Kasumi-1 (cell line): ENCODE measurements around the gene ZBTB3.
"Not testable (repeated sequence)": the region's sequence is repeated elsewhere in the genome, so short reads cannot be mapped to it uniquely, and the experiment has no call there.

Experiments used
- DNase-seq, 2 experiments: peaks; one replicate each; lab custom pipeline; 2025; lab: John Stamatoyannopoulos, UW

Gene ZBTB3

DNA sequence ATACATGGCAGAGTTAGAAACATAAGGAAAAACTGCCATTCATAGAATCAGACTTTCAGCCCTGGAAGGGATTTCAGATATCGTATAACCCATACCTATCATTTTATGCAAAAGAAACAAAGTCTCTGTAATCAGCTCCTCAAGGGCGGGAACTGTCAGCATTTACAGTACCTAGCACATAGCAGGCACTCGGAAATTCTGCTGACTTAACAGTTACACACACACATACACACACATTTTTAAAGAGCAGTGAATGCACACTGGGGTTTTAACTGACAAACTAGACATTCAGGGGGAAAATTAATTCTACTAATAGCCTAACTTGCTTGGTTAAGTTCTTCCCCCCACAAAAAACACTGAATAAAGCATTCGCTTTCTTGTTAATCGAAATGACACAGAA is 37.8 kb downstream of the ZBTB3 start:
- no peak for DNase-seq

DNA sequence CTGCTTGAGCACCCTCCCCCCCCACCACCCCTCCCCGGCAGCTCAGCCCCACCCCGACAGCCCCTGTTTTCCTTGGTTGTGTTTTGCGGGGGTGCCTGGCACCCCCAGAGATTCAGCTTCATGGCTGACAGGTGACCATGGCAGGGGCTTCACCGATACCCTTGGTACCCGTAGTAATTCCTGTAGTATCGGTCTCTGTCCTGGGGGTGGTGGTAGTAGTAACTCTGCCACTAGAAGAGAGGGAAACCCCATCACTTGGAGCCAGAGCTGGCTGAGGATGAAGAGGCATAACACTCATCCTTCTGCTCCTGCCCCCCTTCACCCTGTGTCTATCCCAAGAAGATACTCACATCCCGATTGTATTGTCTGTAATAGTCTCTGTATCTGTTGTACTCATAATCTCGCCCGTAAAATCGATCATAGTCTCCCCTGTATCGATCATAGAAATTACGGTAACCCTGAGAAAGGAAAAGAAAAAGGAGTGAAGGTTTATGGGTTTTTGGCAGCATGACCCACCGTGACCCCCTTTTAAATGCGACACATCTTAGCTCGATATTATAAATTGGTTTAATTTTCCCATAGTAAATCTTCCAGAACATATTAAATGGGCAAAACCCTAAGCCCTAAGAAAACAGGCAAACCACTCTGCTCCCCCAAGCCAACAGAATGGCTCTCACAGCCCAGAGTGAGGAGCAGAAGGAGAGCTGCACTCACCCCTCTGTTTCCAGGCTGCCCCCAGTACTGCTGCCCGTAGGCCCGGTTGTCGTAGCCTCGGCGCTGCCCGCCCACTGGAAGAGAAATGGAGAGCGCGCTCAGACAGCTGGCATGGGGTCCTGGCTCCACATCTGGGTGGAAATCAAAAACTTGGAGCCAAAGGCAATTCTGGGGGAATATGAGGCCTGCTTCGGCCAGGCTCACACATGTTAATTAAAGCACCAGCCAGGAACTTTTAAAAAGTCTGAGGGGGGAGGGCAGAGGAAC is 38.5 kb downstream of the ZBTB3 start:
- DNase-seq = no peak

DNA sequence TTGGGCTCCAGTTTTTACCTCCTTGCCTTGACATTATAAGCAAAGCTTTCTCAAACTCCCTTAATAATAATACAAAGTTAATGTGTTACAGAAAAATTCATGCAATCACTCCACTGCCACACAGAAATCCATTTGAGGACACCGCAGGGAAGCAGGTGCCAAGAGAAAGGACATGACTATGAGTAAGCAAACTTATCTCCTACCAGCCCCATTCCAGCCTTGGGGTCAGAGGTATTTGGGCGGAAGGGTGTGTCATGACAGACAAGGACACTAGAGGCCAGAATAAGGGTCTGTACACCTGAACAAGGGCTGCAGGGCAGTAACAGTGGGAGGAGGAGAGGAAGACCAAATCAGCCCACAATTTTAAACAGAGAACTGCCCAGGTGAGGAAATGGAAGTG is 40.6 kb downstream of the ZBTB3 start:
- no peak for DNase-seq

DNA sequence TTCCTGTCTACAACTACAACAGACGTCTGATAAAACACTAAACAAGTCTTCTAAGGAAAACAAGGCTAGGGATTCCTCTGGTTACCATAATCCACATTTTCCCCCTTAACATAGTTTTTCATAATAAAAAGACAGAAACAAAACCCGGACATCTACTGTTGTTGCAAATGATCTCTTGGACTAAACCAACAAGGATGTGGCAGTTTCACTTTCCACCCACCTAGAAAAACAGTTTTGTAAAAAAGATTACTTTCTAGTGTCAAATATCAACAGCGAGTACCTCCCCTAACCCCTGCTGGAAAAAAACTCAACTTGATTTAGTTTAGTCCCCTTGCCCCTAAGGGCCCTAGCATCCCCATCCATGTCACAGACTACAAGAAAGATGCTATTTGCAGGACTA is 41.1 kb downstream of the ZBTB3 start:
- no peak for DNase-seq

DNA sequence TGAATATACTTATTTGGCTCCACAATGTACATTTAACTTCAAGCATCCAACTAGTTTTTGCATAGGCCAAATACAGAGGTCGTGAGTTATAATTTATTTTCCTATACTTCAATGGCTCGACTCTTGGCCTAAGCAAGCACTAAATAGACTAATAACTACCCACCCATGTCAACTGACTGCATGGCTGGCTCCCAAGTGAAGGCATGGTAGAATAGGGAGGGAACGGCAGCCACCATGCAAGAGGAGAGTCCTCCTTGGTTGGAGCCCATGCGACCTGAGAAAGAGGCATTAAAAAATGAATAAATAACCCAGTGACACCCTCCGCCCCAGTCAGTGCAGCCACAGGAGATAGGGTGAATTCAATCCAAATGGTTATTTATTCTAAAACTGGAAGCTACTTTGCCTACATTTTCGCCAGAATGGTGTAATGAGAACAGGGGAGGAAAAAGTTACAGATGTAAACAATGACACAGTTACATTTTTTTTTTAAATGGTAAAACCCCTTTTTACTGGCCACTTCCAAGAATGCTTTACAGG is 41.6 kb downstream of the ZBTB3 start:
- no peak for DNase-seq

DNA sequence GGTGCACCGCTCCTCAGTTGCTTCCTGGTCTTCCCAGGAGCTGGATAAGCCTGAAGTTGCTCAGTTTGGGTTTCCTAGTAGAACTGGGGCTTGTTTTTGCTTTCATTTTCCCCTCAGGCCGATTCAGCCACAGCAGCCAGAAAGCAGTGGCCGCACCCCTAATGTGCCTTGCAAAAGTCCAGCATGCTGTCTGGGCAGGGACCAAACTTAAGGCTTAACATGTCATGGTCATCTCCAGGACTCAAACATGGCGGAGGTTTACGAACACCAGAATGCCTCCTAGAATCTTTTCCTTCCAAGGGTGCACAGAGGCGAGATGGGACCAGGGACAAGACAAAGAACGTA is 44.0 kb downstream of the ZBTB3 start:
- DNase-seq = no peak

DNA sequence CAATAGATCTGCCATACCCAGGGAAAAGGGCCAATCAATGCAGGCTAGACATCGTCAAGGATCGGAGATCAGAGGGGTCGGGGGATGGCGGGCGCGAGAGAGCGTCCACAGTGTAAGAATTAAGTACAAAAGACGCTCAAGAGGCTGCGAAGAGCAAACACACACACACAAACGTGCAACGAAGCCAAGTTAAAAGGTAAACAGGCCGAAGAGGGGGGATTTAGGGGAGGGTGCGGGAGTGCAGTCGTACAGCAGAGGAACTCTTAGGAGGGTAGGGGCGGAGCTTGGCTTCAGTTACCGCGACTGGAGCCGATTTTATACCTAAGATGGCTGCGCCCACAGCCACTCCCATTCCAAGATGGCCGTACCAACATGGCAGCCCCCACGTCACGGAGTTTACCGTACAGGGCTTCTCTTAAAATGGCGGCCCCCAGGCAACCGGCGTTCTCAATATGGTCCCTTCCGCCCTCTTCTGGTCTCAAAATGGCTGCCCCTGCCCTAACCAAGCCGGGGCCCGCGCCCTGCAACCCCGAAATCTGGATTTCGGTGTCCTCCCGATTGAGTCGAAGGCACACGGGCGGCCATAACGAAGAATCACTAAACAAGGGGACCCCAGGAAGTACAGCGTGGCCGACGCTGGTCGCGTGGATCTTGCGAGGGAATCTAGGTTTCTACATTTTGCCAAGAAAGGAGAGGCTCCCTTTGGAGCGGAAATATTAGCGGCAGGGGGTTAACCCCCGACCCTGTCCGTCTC is 44.5 kb downstream of the ZBTB3 start:
- no peak for DNase-seq

DNA sequence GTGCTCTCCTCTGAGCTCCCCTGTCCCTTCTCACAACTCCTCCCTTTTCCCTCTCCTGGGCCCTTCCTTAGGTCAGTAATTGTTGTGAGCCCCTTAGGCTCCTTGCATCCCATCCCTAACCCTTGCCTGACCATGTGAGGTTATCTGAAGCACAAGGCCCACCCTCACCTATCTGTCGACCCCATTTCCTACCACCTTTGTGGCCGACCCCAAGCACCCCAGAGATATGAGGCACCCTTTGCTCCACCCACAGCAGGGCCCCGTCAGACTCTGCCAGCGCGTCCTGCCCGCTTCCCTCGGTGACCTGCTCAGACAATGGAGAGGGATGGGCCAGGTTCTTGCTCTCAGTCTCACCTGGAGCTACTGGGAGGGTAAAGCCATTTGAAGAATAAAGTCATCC is 45.2 kb downstream of the ZBTB3 start:
- DNase-seq = no peak

DNA sequence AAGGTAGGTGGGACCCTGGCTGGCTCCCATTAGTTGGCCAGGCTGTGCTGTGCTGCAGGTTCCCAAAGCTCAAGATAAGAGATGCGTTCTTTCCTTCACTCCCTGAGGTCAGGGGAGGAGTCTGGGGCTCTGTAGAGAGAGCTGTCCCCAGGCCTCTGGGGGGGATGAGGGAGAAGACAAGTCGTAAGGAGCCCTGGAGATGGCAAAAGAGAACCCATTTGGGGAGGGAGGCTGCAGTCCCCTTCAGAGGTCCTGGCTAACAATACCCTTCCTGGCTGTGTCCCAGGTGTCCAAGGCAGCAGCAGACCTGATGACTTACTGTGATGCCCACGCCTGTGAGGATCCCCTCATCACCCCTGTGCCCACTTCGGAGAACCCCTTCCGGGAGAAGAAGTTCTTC is 45.6 kb downstream of the ZBTB3 start:
- no peak for DNase-seq

DNA sequence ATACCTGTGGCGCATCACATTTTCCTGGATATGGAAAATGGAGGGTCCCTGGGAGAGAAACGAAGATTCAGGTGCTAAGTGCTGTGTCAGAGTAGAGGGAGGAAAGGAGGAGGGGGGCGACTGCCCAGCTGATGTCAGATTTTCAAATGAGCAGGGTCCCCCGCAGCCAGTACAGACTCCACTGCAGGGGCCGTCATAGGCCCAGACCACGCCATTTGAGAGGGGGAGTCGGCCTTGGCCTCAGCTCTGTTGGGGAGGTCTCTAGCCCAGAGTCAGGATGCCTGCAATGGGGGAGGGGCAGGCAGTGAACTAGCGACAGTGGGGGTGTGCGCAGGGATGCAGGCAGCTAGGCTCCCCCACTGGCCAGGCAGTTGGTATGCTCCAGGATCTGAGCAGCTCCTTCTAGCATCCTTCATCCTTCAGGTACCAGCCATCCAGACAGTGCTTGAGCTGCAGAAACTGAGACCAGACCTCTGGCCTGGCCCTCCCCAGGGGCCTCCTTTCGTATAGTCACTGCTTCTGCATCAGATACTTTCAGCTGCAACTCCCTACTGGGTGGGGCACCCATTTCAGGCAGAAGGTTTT is 46.6 kb downstream of the ZBTB3 start, which contains the start of the genes BSCL2 and GNG3:
BSCL2 (minus strand) TSS at position 148 of the 585 bp plus-strand sequence. CDS start 229 bp downstream, outside the sequence.
GNG3 (plus strand) TSS at position 400 of the 585 bp plus-strand sequence. CDS start 620 bp downstream, outside the sequence.
- DNase-seq = no peak

DNA sequence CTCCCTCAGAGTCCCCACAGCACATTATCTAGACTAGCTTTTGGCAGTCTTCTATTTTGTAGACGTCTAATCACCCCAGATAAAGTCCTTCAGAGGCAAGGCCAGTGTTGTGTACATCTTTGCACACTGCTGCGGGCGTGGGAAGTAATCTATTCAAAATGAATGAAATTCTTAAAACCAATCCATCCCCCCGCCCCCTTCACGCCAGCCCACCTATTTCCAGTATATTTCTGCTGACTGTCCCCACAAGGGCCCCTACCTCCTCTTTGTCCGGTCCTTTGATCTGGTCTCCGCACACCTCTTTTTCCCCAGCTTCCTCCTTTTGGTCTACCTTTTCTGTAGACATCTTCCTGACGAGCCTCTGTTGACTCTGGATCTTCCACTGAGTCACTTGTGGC is 47.1 kb downstream of the ZBTB3 start:
- no peak for DNase-seq

DNA sequence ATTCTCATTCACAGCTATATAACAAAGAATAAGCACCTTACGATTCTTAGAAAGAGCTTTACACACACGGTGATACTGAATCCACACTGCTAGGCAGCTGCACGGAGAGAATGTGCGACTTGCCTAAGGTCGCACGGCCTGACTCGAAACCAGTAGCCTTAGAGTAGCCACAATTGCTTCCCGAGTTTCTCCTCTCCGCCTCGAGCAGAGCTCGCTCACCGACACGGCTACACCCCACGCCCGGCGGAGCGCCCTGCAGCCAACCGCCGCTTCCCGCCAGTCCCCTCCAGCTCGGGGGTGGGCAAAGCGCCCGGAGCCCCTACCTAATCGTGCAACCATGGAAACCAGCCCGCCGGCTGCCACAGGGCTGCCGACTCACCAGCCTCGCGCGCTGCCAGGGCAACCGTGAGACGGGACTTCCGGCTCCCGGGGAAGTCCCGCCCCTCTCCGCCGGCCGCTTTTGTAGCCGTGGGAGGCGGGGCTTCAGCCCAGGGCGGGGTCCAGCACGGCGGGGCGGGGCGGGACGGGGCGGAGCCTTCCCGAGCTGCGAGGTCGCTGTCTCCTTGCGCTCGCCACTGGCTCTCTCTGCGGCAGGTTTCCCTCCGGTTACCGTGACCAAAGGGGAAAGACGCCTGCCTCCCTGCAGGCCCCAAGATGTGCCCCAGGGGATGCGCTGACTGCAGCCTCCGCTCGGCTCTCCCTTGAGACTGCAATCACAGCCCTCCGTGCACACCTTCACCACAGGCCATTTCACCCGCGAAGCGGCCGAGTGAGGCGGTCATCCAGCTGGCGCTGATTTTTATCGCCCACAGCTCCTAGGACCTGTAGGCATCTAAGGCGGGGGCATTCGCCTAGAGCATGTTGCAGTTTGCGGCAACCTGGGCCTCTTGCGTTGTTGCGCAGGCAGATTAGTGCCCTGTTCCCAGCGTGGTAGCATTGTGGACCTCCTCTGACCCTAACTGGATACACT is 47.8 kb downstream of the ZBTB3 start:
- peak; percentile 84 to 85 for DNase-seq

DNA sequence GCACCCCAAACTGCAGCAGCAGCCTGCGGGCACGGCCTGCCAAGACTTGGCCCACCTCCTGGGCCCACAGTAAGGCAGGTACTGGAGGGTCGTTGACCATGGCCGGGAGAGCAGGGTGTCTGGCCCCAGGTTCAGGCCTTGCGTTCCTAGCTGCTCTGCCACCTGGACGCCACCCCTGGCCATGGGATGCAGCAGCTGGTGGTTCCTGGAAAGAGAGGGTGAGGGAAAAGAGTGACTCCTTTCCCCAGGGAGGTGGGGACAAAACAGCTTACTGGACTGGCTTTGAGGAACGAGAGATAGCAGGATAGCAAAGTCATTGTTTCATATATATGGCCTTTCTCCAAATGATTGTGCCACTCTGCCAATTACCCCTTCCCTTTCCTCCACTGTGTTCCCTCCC is 48.5 kb downstream of the ZBTB3 start:
- no peak for DNase-seq

DNA sequence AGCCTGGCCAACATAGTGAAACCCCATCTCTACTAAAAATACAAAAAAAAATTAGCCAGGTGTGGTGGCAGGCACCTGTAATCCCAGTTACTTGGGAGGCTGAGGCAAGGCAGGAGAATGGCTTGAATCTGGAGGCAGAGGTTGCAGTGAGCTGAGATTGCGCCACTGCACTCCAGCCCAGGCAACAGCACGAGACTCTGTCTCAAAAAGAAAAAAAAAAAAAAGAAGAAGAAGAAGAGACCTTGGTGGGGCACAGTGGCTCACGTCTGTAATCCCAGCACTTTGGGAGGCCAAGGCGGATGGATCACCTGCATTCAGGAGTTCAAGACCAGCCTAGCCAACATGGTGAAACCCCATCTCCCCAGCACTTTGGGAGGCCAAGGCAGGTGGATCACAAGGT is 50.0 kb downstream of the ZBTB3 start:
- not testable (repeated sequence) for DNase-seq

DNA sequence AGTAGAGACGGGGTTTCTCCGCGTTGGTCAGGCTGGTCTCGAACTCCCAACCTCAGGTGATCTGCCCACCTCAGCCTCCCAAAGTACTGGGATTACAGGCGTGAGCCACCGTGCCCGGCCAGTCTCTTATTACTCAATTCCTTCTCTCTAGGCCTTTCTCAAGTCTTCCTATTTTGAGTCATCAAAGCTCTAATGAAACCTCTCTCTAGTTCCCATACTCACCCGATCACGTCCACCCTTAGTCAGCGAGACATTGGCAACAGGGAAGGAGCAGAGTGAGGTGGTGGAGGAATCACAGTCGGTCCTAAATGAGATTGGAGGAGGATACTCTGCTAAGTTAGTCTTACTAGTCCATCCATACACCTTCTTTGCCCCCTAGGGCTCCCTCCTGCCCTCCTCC is 51.7 kb downstream of the ZBTB3 start:
- no peak for DNase-seq
